Stimulated activated CD4-positive, alpha-beta T cell treated with anti-CD3 and anti-CD28 coated beads, Interleukin-15, amount 100 ng/mL, for 48 hours (primary cell): ENCODE data around the gene SFSWAP.

ENCODE experiments used
- DNase-seq, 2 donors: peaks; one replicate each; pipeline ENCODE4 v3.0.0-alpha.2; 2020; ENCODE audit warnings: low read depth in 2 of 2

Gene SFSWAP

DNA sequence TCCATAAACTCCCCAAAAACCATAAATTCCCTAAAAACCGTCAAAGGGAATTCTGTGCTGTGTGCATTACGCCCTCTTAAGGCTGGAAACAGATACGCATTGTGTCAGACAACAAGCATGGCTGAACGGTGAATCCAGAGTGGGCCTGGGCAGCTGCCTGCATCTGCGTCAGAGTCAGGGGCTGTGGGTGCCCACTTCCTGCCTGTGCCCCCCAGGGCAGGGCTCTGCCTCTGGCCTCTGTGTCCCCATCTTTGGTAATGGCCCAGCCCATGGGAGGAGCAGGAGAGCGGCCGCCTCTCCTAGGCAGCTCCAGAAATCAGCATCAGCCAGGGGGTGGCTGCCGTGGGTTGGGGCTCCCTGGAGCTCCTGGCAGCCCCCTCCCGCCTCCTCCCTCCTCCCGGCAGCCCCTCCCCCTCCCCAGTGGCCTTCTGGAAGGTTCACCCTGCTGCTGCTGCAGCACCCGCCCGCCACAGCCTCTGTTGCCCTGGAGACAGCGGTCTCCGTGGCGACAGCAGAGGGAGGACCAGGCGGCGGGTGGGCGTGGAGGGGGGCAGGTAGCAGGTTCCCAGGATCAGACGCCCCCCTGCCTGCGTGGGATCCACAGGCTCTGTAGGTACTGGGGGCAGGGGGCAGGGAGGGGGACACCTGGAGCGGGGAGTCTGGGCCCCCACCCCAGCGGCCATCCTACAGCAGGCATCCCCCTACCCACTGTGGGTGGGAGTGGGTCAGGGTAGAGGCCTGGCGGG is 123.2 kb downstream of the SFSWAP start:
- DNase-seq = no peak

DNA sequence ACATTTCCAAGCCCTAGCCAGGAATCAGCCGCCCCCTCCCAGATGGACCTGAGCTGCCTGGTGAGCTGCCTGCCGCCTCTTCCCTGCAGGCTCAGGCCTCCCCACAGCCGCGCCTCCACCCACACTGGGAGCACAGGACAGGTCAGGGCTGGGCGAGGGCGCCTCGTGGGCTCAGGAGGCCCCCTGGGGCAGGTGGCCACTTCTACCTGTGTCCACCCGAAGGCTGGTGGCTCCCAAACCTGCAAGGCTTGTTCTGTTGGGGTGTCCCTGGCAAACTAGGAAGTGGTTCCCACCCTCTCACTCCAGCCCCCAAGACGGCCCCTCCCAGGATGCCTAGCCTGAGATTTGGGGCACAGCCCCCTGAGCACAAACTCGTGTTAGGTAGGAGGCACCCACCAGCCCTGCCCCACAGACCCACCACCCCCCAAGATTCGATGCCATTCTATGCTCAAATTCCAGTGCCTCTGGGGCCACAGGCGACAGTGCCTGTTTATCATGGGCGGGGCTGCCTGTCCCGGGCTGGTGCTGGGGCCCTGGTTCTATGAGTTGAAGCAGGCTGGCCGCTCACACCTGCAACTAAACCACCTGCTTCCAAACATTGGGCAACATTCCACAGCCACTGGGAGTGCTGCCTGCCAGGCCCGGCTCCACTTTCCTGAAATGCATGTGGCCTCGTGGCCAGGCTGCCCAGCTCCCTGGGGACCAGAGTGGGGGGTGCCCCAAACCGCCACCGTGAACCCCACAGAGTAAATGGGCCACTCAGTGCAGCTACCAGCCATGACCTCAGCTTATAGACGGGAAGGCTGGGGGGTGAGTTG is 124.1 kb downstream of the SFSWAP start:
- no peak for DNase-seq

DNA sequence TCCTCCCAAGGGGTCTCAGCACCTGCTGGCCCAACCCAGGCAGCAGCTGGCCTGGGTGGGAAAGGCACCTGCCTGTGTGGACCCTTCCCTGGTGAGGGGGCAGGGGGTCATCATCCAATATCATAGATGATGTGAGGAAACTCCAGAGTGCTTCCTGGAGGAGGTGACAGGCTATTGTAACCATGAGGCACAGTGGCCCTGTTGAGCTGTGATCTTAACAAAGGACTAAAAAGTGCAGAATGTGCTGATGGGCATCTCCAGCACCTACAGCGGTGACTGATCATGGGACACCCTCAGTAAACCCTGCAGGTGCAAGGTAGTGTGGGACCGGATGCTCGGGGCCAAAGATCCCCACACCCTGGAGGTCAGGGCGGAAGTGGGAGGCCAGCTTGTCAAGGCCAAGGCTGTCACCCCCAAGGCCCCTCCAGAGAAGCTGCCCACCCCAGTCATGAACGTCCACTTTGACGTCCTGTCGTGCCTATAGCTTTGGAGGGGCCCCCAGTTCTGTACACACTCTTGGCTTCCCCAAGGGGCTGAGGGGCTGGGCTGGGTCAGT is 124.8 kb downstream of the SFSWAP start:
- DNase-seq = no peak

DNA sequence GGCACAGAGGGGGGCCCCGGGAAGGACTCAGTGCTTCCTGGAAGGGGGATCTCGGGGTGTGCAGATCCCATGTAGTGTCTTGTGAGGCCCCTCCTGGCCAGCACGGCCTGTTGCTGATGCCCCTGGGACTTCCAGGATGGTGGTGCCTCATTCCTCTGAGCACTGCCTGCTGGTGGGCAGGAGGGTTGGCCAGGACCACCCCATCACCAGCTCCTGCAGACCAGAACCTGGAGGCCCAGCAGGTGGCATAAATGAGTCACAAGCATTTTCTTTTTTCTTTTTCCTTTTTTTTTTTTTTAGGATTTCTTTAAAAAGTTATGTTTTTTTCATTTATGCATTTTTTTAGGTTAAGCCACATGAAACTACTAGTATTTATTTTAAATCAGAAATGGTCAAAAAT is 125.3 kb downstream of the SFSWAP start:
- no peak for DNase-seq

GRCh38 chr12:131836714-131837397 is 126.0 kb downstream of the SFSWAP start:
- DNase-seq = no peak

- DNase-seq = no peak
Observed at GRCh38 chr12:131840643-131841416, 129.9 kb downstream of the SFSWAP start.

GRCh38 chr12:131841547-131841946 is 130.7 kb downstream of the SFSWAP start:
- DNase-seq = no peak

- DNase-seq = no peak
Observed at GRCh38 chr12:131842169-131842568, 131.3 kb downstream of the SFSWAP start.

- DNase-seq = no peak
Observed at GRCh38 chr12:131843527-131843926, 132.6 kb downstream of the SFSWAP start.

DNA sequence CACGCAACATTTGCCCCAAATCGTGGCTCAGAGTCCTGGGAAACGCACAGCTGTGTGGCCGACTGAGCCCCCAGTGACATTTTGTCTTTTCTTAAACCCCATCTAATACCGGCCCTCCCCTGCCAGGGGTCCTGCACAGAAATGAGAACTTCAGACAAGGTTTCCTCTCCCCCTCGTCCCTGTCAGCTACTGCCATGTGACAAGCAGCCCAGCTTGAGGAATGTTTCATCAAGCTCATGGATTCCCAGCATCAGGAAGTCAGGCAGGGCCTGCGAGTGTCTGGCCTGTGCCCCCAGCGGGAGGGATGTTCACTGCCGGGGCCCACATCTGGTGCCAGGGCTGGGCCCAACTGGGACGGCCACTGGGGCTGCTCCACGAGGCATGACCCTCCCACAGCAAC is 133.2 kb downstream of the SFSWAP start:
- DNase-seq = no peak

DNA sequence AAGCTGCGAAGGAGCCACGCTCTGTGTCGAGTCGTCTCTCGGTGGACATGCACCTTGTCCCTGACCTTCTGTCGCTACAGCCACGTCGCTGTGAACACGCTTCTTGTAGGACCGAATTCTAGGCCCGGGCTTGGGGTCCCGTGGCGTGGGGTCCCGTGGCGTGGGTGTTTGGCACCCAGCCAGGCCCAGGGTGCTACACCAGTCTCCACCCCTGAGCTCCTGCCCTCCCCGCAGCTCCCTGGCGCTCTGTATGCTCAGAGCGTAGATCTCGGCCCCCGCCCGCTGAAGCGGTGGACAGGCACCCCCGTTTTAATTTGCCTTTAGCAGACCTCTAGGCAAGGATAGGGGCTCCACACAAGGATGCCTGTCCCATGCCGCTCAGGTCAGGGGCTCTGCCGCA is 133.8 kb downstream of the SFSWAP start:
- DNase-seq = no peak

GRCh38 chr12:131845121-131845520 is 134.2 kb downstream of the SFSWAP start:
- DNase-seq = no peak

DNA sequence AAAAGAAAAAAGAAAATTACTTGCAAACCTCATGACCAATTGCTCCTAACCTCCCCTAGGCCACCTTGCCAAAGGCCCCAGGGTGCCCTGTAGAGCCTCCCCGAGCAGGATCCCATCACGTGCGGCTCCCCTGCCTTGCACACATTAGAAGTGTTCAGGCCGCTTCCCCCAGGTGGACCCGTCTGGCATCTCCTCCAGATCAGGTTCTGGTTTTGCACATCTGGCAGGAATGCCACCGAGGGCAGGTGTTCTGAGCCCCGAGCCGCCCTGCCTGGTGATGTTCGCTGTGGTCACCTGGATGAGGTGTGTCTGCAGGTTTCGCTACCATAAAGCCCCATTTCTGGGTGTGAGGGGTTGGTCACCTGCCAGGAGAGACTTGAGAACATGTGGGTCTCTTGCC is 136.6 kb downstream of the SFSWAP start:
- no peak for DNase-seq

DNA sequence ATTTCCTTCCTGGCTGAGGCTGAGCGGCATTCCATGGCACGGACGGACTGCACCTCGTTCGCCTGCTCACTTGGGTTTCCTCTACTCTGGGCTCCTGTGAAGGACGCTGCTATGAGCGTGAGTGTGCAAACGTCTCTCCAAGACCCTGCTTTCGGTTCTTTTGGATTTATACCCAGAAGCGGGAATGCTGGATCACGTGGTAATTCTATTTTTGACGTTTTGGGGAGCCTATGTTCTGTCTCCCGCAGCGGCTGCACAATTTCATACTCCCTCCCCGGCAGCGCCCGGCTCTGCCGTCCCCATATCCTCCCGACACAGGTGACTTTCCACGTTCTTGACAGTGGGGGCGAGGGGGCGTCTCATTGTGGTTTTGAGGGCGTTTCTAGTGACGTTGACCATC is 137.9 kb downstream of the SFSWAP start:
- DNase-seq = no peak
